HG03457 (cell line): ENCODE results near the gene RHBDD1.
"Not testable (repeated sequence)": the region's sequence is repeated elsewhere in the genome, so short reads cannot be mapped to it uniquely, and the experiment has no call there.

Experiments used
- ATAC-seq: cut with Tn5 transposase; IDR thresholded peaks from one replicate; pipeline ENCODE4 v1.9.1; 2021; ENCODE audit warnings: moderate number of reproducible peaks; ENCODE audit not compliant: unreplicated experiment

Gene RHBDD1

GRCh38 chr2:226839951-226840350 is 4.1 kb downstream of the RHBDD1 start:
- no peak for ATAC-seq

- ATAC-seq, result not testable (repeated sequence)
Observed at GRCh38 chr2:226843001-226843400, 7.1 kb downstream of the RHBDD1 start.

- no peak for ATAC-seq
Observed at GRCh38 chr2:226845386-226846116, 9.7 kb downstream of the RHBDD1 start.

- no peak for ATAC-seq
Observed at GRCh38 chr2:226847090-226847489, 11.2 kb downstream of the RHBDD1 start.

GRCh38 chr2:226847511-226847910 is 11.7 kb downstream of the RHBDD1 start:
- no peak for ATAC-seq

GRCh38 chr2:226849349-226849748 is 13.5 kb downstream of the RHBDD1 start:
- no peak for ATAC-seq

- no peak for ATAC-seq
Observed at GRCh38 chr2:226850024-226850423, 14.2 kb downstream of the RHBDD1 start.

- ATAC-seq, result no peak
Observed at GRCh38 chr2:226855787-226856186, 19.9 kb downstream of the RHBDD1 start.

GRCh38 chr2:226860087-226860486 is 24.2 kb downstream of the RHBDD1 start:
- peak; percentile 43 for ATAC-seq

GRCh38 chr2:226862623-226863022 is 26.8 kb downstream of the RHBDD1 start:
- ATAC-seq, result peak; percentile 62

GRCh38 chr2:226865273-226865672 is 29.4 kb downstream of the RHBDD1 start:
- ATAC-seq, result no peak

- no peak for ATAC-seq
Observed at GRCh38 chr2:226865710-226866109, 29.9 kb downstream of the RHBDD1 start.

GRCh38 chr2:226868331-226869162 is 32.7 kb downstream of the RHBDD1 start:
- no peak for ATAC-seq

- ATAC-seq, result no peak
Observed at GRCh38 chr2:226869371-226869770, 33.5 kb downstream of the RHBDD1 start.

- ATAC-seq, result peak; percentile 43
Observed at GRCh38 chr2:226873051-226873620, 37.3 kb downstream of the RHBDD1 start.

GRCh38 chr2:226873826-226874225 is 38.0 kb downstream of the RHBDD1 start:
- no peak for ATAC-seq

- no peak for ATAC-seq
Observed at GRCh38 chr2:226874749-226875148, 38.9 kb downstream of the RHBDD1 start.

- no peak for ATAC-seq
Observed at GRCh38 chr2:226875438-226876225, 39.8 kb downstream of the RHBDD1 start.

GRCh38 chr2:226877491-226877890 is 41.6 kb downstream of the RHBDD1 start:
- ATAC-seq, result no peak

- ATAC-seq, result no peak
Observed at GRCh38 chr2:226881287-226881686, 45.4 kb downstream of the RHBDD1 start.

- ATAC-seq, result no peak
Observed at GRCh38 chr2:226882606-226883005, 46.8 kb downstream of the RHBDD1 start.
